Ramos (cell line): ENCODE results near the gene CAMK1D.

Experiments
- in situ Hi-C: fragments of 300-500 bp; cut with MboI; formaldehyde crosslinking; loops from one replicate; pipeline ENCODE4 v1.14.3; 2022; ENCODE audit warnings: low sequenced_read_pairs; ENCODE audit not compliant: unreplicated experiment

CAMK1D gene

GRCh38 chr10:12768156-12769100 is 419.1 kb downstream of the CAMK1D start:
- in situ Hi-C loops: no loop called here

- in situ Hi-C loops: no loop called here
These were observed 420.1 kb downstream of the CAMK1D start for GRCh38 chr10:12769323-12770044.

GRCh38 chr10:12771981-12772760 is 422.8 kb downstream of the CAMK1D start:
- in situ Hi-C loops: no loop called here

GRCh38 chr10:12772797-12773587 is 423.6 kb downstream of the CAMK1D start:
- in situ Hi-C loops: no loop called here

DNA sequence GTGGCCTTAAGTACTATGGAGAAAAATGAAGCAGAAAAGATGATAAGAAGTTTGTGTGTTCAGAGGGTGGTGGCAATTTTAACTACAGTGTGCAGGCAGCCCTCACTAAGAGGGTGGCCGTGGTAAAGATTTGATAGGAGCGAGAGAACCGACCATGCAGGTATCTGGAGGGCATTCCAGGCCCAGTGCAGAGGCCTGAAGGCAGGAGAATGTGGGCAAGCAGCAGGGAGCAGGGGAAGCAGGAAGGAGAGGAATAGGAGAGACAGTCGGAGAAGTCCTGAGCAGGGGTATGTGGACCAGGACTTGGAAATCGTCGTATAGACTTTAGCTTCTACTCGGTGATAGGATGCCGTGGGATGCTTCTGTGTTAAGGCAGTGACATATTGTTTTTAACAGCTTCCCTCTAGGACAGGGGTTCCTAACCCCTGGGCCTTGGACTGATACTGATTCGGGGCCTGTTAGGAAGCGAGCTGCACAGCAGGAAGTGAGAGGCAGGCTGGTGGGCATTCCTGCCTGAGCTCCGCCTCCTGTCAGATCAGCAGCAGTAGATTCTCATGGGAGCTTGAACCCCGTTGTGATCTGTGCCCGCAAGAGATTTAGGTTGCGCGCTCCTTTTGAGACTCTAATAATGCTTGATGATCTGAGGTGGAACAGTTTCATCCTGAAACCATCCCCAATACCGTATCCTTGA is 425.0 kb downstream of the CAMK1D start:
- in situ Hi-C loops: no loop called here

DNA sequence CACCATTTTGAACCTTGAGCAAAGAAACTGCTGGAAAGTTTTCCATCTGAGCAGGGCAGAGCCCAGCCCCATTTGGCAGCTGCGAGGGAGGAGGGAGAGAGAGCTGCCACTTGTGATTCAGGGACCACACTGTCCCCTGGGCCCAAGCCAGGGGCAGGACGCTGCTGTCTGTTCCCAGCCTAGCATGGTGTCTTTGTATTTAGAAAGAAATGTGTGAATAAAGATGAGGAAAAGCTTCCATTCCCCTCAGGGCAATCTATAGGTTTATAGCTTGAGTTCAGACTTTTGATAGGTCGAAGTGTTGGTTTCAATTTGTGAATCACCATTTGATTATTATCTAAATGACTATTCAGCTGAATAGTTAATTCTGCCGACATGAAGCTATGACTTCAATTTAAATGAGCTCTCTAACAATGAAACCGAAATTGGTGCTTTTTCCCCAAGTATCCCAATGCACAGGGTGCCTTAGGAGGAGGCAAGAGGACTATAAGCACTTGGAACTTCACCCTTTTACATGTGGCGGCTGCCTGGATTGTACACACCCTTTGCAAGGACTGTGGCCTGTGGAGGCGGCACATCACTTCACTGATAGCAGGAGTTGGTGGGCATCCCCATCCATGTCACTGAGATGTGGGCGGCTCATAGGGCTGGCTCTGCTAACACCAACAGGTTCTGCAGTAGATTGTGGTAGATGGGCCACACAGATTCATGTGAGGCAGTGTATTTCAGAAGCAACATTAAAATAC is 428.7 kb downstream of the CAMK1D start:
- in situ Hi-C loops: no loop called here

DNA sequence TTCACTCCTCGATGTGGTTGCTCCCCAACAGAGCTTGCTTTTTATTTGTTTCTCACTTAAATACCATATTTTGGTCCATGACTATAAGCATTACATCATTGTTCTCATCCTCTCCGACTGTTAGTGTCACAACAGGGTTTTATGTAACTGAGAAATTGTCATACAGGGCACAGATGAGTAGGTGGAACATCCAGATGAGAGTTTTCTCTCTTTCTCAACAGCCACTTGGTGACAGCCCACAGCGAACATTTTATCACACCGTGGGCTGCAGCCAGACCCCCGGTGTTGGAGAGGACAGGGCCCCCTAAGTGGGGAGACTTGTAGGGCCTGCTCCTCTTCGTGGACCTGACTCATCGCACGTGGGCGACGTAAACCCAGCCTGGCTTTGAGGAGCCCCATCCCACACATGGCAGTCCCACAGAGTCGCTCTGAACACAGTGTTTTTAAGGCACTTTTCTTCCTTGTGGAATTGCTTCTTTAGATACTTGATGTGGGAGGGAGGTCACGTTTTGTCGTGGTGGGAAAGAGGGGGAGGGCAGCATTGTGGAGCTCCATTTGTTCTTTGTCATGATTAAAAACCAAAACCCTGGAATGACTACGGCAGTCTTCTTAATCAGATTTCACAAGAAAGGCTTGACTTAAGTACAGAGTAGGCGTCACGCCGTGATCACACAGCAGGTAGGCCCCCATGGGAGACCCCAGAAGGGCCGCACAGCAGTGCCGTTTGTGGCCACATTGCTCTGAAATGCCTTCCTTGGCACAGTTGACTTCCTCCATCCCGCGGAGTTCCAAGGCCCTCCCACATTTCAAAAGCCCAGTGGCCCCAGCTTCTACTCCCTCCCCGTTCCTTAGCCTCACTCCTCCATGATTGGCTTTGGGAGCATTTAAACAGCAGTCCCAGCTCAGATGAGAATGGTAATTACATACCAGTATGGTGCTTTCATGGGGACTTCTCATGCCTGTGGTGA is 431.6 kb downstream of the CAMK1D start:
- in situ Hi-C loops: no loop called here

DNA sequence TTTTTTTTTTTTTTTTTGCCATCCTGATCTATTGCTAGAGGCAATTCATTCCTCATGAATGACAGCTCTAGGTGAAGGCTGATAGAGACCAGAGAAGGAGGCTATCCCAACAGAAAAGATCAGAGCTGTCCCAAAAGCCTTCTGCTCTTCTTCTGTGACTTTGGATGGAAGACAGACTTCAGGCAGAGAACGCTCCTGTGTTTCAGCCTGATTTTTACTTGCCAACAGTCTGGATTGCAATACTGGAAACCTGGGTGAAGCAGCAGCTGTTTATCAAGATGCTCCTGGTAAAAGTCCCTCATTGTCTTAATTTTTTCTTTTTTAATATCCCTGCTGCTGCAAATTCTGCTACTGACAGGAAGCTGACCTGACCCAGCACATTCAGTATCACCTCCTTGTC is 432.6 kb downstream of the CAMK1D start:
- in situ Hi-C loops: no loop called here

- in situ Hi-C loops: no loop called here
These were observed 433.2 kb downstream of the CAMK1D start for GRCh38 chr10:12782537-12782936.

DNA sequence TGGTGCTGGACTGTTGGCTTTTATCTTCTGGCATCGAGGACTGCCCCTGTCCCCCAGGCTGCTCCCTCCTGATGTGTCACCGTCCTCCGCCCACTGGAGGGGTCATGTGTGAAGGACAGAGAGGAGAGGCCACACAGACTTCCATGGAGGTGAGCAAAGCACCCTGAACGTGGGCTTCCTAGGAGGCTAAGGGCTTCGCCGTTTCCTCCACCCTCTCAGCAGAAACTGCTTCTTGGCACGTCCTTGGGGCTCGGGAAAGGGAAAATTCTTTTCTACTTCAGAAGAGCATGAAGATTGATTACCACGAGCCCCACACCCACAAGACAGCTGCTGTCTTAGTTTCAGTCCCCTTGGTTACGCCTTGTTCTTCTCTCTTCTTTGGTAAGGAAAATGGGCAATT is 433.9 kb downstream of the CAMK1D start:
- in situ Hi-C loops: no loop called here

- in situ Hi-C loops: no loop called here
These were observed 435.3 kb downstream of the CAMK1D start for GRCh38 chr10:12784646-12785045.

DNA sequence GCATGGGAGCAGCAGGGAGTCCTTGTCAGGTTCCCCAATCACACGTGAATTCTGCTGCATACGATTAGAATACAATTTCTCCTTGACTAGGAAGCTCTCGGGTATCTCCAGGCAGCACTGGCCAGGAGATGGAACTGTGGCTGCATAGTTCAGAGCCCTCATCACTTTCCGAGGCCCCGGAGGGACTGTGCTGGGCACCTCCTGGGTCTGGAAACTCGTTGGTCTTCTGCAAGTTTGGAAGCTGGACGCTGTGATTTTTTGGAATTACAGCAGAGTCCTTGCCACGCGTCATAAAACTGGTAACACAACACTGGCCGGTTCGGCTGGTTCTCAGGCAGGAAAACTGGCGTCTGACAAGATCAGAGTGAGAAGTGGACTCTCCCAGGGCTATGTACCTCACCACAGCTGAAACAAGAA is 436.1 kb downstream of the CAMK1D start:
- in situ Hi-C loops: no loop called here

DNA sequence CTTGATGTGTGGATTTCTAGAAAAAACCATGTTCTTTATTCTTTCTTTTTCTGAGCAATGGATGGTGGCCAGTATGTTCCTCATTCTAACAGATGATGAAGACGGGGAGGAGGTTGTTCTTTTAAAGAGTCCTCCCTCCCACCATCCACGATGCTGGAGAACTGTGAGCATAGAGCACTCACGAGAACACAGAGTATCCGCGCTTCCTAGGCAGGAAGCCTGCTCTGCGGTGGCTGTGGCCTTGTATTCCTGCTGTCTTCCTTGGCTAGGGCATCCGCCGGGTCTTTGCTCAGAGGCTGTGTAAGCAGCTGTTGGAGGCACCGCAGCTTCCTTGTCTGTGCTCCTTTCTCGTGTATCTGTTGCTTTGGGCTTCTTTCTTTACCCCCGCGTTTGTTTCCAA is 437.9 kb downstream of the CAMK1D start:
- in situ Hi-C loops: no loop called here

DNA sequence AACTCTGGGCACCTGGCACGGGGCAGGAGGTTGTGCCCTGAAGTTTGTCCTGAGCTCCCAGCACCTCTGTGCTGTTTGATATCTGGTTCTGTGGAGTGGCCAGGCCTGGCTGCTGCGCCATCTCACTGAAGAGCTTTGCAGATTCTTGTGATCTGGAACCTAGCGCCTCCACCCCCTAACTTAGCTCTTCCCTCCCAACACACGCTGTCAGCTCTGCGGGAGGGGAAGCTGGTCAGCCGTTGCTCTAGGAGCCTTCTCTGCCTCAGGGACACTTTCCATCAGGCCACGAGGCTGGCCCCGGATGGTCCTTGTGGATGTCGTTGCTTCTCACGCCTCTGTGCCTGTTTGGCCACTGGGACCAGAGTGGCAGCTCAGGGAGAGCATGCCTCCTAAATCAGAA is 438.9 kb downstream of the CAMK1D start:
- in situ Hi-C loops: no loop called here

- in situ Hi-C loops: no loop called here
These were observed 440.9 kb downstream of the CAMK1D start for GRCh38 chr10:12790270-12790669.

GRCh38 chr10:12791728-12792127 is 442.4 kb downstream of the CAMK1D start:
- in situ Hi-C loops: no loop called here

DNA sequence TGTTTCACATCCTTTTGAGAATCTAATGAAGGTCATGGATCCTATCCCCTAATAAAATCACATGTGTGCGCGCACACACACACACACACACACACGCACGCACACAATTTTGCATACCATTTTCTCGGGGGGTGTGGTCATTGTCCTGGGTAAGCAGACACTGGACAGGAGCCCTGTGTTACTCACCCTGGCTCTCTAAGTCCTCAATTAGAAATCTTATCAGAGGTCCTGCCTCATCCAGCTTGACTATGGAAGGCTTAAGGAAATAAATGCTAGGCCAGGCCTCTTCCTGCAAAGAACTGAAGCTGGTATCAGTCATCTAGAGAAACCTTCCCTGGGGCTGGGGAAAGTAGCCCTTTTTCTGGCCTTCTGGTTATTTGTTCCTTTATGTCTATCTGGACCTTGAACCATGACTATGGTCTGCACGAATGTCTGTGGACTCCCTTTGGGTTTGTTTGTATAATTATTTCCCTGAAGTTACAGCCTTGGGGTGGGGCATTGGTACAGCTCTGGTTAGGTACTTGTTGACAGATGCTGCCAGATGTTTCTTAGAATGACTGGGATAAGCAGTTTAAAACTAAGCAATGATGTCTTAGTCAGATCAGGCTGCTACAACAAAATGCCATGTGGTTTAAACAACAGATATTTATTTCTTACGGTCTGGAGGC is 443.7 kb downstream of the CAMK1D start:
- in situ Hi-C loops: no loop called here
